HEK293 (cell line): ENCODE measurements around the gene MTA1.

Experiments used
- CTCF ChIA-PET: fragments of 350-600 bp; formaldehyde crosslinking; extraction: SDS; loops from one replicate; lab custom pipeline; 2021; ENCODE audit warnings: antibody characterized with exemption; lab: Yijun Ruan, JAX
- POLR2A ChIA-PET: fragments of 300-600 bp; formaldehyde crosslinking; extraction: SDS; loops from one replicate; lab custom pipeline; 2020; ENCODE audit warnings: antibody characterized with exemption, inconsistent platforms; lab: Yijun Ruan, JAX
- H3K27ac ChIP-seq: fragments of 200-500 bp; sonication (Bioruptor generic); 2 replicates; pipeline ENCODE4 v1.5.1; 2014; ENCODE audit warnings: low read depth, low read length, control low read depth, inconsistent platforms; ENCODE audit errors: extremely low read depth
- H3K36me3 ChIP-seq, 2 experiments: fragments of 200-500 bp in 1 of 2; sonication (Bioruptor generic) in 1 of 2; 1 replicate in 1 of 2; 2 replicates in 1 of 2; pipeline ENCODE4 v1.5.1; 2014 to 2017; ENCODE audit warnings: inconsistent platforms in 2 of 2, low read length in 2 of 2; ENCODE audit not compliant: control insufficient read depth in 2 of 2, insufficient read depth in 1 of 2
- H3K4me1 ChIP-seq: fragments of 200-500 bp; sonication (Bioruptor generic); 2 replicates; pipeline ENCODE4 v1.5.1; 2014; ENCODE audit warnings: mild to moderate bottlenecking, low read length, inconsistent platforms; ENCODE audit not compliant: control insufficient read depth, insufficient read depth
- H3K4me3 ChIP-seq: 2 replicates; pipeline ENCODE4 v1.5.1; 2011; ENCODE audit warnings: low read depth, mild to moderate bottlenecking, control low read depth, low read length, moderate library complexity
- H3K9me3 ChIP-seq: fragments of 200-500 bp; sonication (Bioruptor generic); 2 replicates; pipeline ENCODE4 v1.5.1; 2014; ENCODE audit warnings: low read depth, low read length, inconsistent platforms; ENCODE audit not compliant: control insufficient read depth, insufficient read depth
- BCL11A ChIP-seq: fragments of 450-650 bp; formaldehyde crosslinking; IDR thresholded peaks from 2 replicates; pipeline ENCODE4 v1.5.1; 2016; ENCODE audit warnings: low read depth, missing biosample characterization, missing genetic modification characterization
- BCL11B ChIP-seq: fragments of 450-650 bp; formaldehyde crosslinking; IDR thresholded peaks from 2 replicates; pipeline ENCODE4 v1.5.1; 2016; ENCODE audit warnings: low read depth, missing biosample characterization, missing genetic modification characterization
- FEZF1 ChIP-seq: fragments of 450-650 bp; formaldehyde crosslinking; IDR thresholded peaks from 2 replicates; pipeline ENCODE4 v1.5.1; 2016; ENCODE audit warnings: missing biosample characterization, missing genetic modification characterization
- HOXA7 ChIP-seq: sonication (generic); formaldehyde crosslinking; IDR thresholded peaks from 2 replicates; pipeline ENCODE4 v1.8.1; 2022; ENCODE audit warnings: missing genetic modification reagents, borderline replicate concordance
- KLF10 ChIP-seq: fragments of 450-650 bp; IDR thresholded peaks from 2 replicates; pipeline ENCODE4 v1.5.1; 2018; ENCODE audit warnings: missing biosample characterization, mild to moderate bottlenecking, missing genetic modification characterization
- KLF17 ChIP-seq: fragments of 450-650 bp; formaldehyde crosslinking; IDR thresholded peaks from 2 replicates; pipeline ENCODE4 v1.5.1; 2016; ENCODE audit warnings: missing biosample characterization, missing genetic modification characterization
- KLF8 ChIP-seq: fragments of 450-650 bp; formaldehyde crosslinking; IDR thresholded peaks from 2 replicates; pipeline ENCODE4 v1.5.1; 2016; ENCODE audit warnings: missing biosample characterization, missing genetic modification characterization
- MEIS1 ChIP-seq: sonication (generic); formaldehyde crosslinking; IDR thresholded peaks from 2 replicates; pipeline ENCODE4 v1.8.1; 2022; ENCODE audit warnings: missing genetic modification reagents, mild to moderate bottlenecking, borderline replicate concordance
- PRDM1 ChIP-seq: fragments of 450-650 bp; formaldehyde crosslinking; IDR thresholded peaks from 2 replicates; pipeline ENCODE4; 2016; ENCODE audit warnings: missing biosample characterization, missing genetic modification characterization
- SP7 ChIP-seq: fragments of 450-650 bp; formaldehyde crosslinking; IDR thresholded peaks from 2 replicates; pipeline ENCODE4 v1.5.1; 2016; ENCODE audit warnings: missing biosample characterization, missing genetic modification characterization
- WT1 ChIP-seq: fragments of 450-650 bp; formaldehyde crosslinking; IDR thresholded peaks from 2 replicates; pipeline ENCODE4 v1.5.1; 2016; ENCODE audit warnings: missing biosample characterization, missing genetic modification characterization
- ZBTB1 ChIP-seq: fragments of 450-650 bp; formaldehyde crosslinking; IDR thresholded peaks from 2 replicates; pipeline ENCODE4 v1.5.1; 2016; ENCODE audit warnings: missing biosample characterization, missing genetic modification characterization
- ZBTB8A ChIP-seq: fragments of 450-650 bp; formaldehyde crosslinking; IDR thresholded peaks from 2 replicates; pipeline ENCODE4 v1.5.1; 2016; ENCODE audit warnings: missing biosample characterization, missing genetic modification characterization
- ZNF138 ChIP-seq: fragments of 450-650 bp; formaldehyde crosslinking; IDR thresholded peaks from 2 replicates; pipeline ENCODE4 v1.5.1; 2016; ENCODE audit warnings: missing biosample characterization, missing genetic modification characterization, borderline replicate concordance
- ZNF140 ChIP-seq: fragments of 450-650 bp; formaldehyde crosslinking; IDR thresholded peaks from 2 replicates; pipeline ENCODE4 v1.5.1; 2016; ENCODE audit warnings: missing biosample characterization, missing genetic modification characterization
- ZNF148 ChIP-seq: fragments of 450-650 bp; formaldehyde crosslinking; IDR thresholded peaks from 2 replicates; pipeline ENCODE4 v1.5.0; 2017; ENCODE audit warnings: missing biosample characterization, missing genetic modification characterization, borderline replicate concordance
- ZNF19 ChIP-seq: fragments of 450-650 bp; formaldehyde crosslinking; IDR thresholded peaks from 2 replicates; pipeline ENCODE4; 2016; ENCODE audit warnings: missing biosample characterization, missing genetic modification characterization, low read depth
- ZNF24 ChIP-seq: fragments of 450-650 bp; formaldehyde crosslinking; IDR thresholded peaks from 2 replicates; pipeline ENCODE4 v1.5.1; 2016; ENCODE audit warnings: missing biosample characterization, missing genetic modification characterization
- ZNF335 ChIP-seq: fragments of 450-650 bp; formaldehyde crosslinking; conservative IDR thresholded peaks from 2 replicates; pipeline ENCODE4 v1.5.1; 2016; ENCODE audit warnings: missing biosample characterization, missing genetic modification characterization
- ZNF510 ChIP-seq: fragments of 450-650 bp; formaldehyde crosslinking; IDR thresholded peaks from 2 replicates; pipeline ENCODE4 v1.5.1; 2018; ENCODE audit warnings: mild to moderate bottlenecking, missing genetic modification characterization, missing biosample characterization; ENCODE audit not compliant: insufficient replicate concordance
- ZNF514 ChIP-seq: fragments of 450-650 bp; formaldehyde crosslinking; IDR thresholded peaks from 2 replicates; pipeline ENCODE4 v1.5.1; 2016; ENCODE audit warnings: missing biosample characterization, missing genetic modification characterization
- ZNF596 ChIP-seq: fragments of 450-650 bp; IDR thresholded peaks from 2 replicates; pipeline ENCODE4 v1.5.0; 2018; ENCODE audit warnings: missing biosample characterization, mild to moderate bottlenecking, missing genetic modification characterization, moderate library complexity
- ZNF664 ChIP-seq: fragments of 450-650 bp; formaldehyde crosslinking; IDR thresholded peaks from 2 replicates; pipeline ENCODE4 v1.5.1; 2016; ENCODE audit warnings: missing biosample characterization, missing genetic modification characterization
- ZNF76 ChIP-seq: fragments of 450-650 bp; formaldehyde crosslinking; IDR thresholded peaks from 2 replicates; pipeline ENCODE4; 2016; ENCODE audit warnings: low read depth, missing biosample characterization, missing genetic modification characterization, borderline replicate concordance
- ZNF777 ChIP-seq: fragments of 450-650 bp; formaldehyde crosslinking; IDR thresholded peaks from 2 replicates; pipeline ENCODE4 v1.5.1; 2017; ENCODE audit warnings: missing biosample characterization, missing genetic modification characterization, borderline replicate concordance
- TF ChIP-seq, protein P1 (sequence below): fragments of 450-650 bp; formaldehyde crosslinking; IDR thresholded peaks from 2 replicates; pipeline ENCODE4 v1.5.1; 2017; ENCODE audit warnings: missing biosample characterization, missing genetic modification characterization

MTA1 gene

GRCh38 chr14:105384041-105384557, 35.5 kb upstream of the MTA1 start:
- Histone ChIP-seq H3K4me1 (no peaks in the 10 kb centered on the region), H3K4me3 (no peak overlapping the region), H3K9me3 (no peaks in the 10 kb centered on the region), H3K36me3 (peaks cover 0 to 44% of the 10 kb centered on the region in 2 experiments; a peak in 1 of 3 replicates), H3K27ac (no peak overlapping the region)
- TF ChIP-seq ZBTB8A (tag by site-specific recombination) (no peak), ZNF596 (tag by site-specific recombination) (no peak), ZNF138 (tag by site-specific recombination) (no peak), ZNF148 (tag by site-specific recombination) (no peak), ZNF19 (tag by site-specific recombination) (no peak), ZNF514 (no peak), MEIS1 (no peak), HOXA7 (CRISPR knock-in tag) (no peak), ZNF76 (tag by site-specific recombination) (no peak), ZNF140 (no peak)
- CTCF ChIA-PET = interaction anchor here (0.9 kb wide), 1 partner anchor 106 kb away, joined by 3 read pairs; no protein-coding TSS in a partner anchor
- POLR2A ChIA-PET = no interaction called here

- H3K36me3 ChIP-seq = peaks cover 0 to 43% of the 10 kb centered on the region in 2 experiments; a peak in 1 of 3 replicates
- TF ChIP-seq KLF8 = peak; percentile 51; the same call in 1 of the 2 replicates
- TF ChIP-seq WT1 (tag by site-specific recombination) = no peak
- ChIA-PET POLR2A (no interaction called here), CTCF (interaction anchor here (0.9 kb wide), 1 partner anchor 105 kb away, joined by 3 read pairs; no protein-coding TSS in a partner anchor)
- H3K4me3 ChIP-seq = no peak overlapping the region
- no peaks in the 10 kb centered on the region for H3K4me1 ChIP-seq
- no peak overlapping the region for H3K27ac ChIP-seq
- H3K9me3 ChIP-seq = no peaks in the 10 kb centered on the region
These were observed 34.9 kb upstream of the MTA1 start for GRCh38 chr14:105384605-105385321.

DNA sequence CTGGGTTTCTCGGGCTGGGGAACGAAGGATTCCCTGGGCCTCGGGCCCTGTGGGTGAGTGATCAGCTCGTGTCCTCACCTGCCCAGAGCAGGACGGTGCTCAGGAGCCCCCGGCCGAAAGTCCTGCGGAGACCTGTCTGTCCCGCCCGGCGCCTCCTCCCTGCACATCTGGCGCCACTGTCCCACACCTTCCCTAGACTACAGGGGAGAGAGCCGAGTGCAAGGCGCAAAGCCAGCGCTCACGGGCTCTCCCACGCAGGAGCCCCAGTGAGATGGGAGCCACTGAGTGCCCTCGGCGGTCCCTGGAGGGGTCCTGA, 34.3 kb upstream of the MTA1 start:
- no peaks in the 10 kb centered on the region for H3K4me1 ChIP-seq
- ChIA-PET CTCF (interaction anchor here (0.9 kb wide), 1 partner anchor 105 kb away, joined by 3 read pairs; no protein-coding TSS in a partner anchor), POLR2A (no interaction called here)
- H3K9me3 ChIP-seq = no peaks in the 10 kb centered on the region
- TF ChIP-seq FEZF1 (tag by site-specific recombination) = no peak
- TF ChIP-seq ZBTB1 = no peak
- TF ChIP-seq, protein P1, sequence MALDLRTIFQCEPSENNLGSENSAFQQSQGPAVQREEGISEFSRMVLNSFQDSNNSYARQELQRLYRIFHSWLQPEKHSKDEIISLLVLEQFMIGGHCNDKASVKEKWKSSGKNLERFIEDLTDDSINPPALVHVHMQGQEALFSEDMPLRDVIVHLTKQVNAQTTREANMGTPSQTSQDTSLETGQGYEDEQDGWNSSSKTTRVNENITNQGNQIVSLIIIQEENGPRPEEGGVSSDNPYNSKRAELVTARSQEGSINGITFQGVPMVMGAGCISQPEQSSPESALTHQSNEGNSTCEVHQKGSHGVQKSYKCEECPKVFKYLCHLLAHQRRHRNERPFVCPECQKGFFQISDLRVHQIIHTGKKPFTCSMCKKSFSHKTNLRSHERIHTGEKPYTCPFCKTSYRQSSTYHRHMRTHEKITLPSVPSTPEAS = no peak
- TF ChIP-seq BCL11A (tag by site-specific recombination) = no peak
- TF ChIP-seq KLF10 = no peak
- no peak for TF ChIP-seq ZNF335 (tag by site-specific recombination)
- no peak for TF ChIP-seq PRDM1 (tag by site-specific recombination)
- no peak for TF ChIP-seq KLF17
- no peak for TF ChIP-seq ZNF510 (tag by site-specific recombination)
- no peak for TF ChIP-seq ZNF777
- TF ChIP-seq ZNF664 = no peak
- TF ChIP-seq SP7 (tag by site-specific recombination) = no peak
- no peak for TF ChIP-seq ZNF24
- no peak for TF ChIP-seq BCL11B (tag by site-specific recombination)
- no peak overlapping the region for H3K27ac ChIP-seq
- H3K4me3 ChIP-seq = no peak overlapping the region
- peaks cover 0 to 39% of the 10 kb centered on the region in 2 experiments; a peak in 1 of 3 replicates for H3K36me3 ChIP-seq
